HG03025 (cell line): ENCODE data around the gene ARFIP1.

Experiments used
- ATAC-seq: cut with Tn5 transposase; IDR thresholded peaks from one replicate; pipeline ENCODE4 v1.9.1; 2021; ENCODE audit warnings: mild to moderate bottlenecking, moderate library complexity; ENCODE audit not compliant: unreplicated experiment, low FRiP score

The ARFIP1 gene

GRCh38 chr4:152956650-152957436, 177.1 kb downstream of the ARFIP1 start:
- ATAC-seq, result no peak

GRCh38 chr4:152957437-152958171, 177.8 kb downstream of the ARFIP1 start:
- ATAC-seq, result no peak

DNA sequence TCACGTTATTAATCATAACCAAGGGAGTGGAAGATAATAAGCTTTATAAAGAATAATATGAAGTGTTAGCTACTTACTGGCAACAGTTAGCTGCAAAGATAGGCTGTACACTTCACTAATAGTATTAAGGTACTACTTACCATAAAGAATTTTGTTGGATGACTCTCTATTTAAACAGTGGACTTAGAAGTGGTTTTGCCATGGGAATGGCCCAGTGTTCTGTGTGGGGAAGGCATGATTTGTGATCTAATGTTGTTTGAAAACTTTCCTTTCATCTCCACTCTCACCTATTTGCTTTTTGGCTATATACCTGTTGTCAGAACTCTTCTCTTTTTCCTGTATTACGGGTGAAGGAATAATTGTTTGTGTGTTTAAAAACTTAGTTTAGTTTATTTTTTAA, 179.3 kb downstream of the ARFIP1 start:
- no peak for ATAC-seq

GRCh38 chr4:152960082-152960481, 180.3 kb downstream of the ARFIP1 start:
- no peak for ATAC-seq

GRCh38 chr4:152961014-152961772, 181.4 kb downstream of the ARFIP1 start:
- no peak for ATAC-seq

- no peak for ATAC-seq
Observed at GRCh38 chr4:152961773-152962115, 182.0 kb downstream of the ARFIP1 start.
